ENCODE results near the gene ITGAL.

DNA sequence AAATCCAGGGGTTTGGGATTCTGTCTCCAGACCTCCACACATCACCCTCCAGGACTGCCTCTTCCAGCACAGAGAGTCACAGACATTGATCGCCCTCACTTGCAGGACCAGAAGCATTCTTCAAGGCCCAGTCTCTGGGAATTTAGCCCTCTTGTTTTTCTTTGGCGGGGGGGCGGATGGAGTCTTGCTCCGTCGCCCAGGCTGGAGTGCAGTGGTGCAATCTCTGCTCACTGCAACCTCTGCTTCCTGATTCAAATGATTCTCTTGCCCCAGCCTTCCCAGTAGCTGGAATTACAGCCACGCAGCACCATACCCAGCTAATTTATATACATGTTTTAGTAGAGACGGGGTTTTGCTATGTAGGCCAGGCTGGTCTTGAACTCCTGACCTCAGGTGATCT lies 8.5 kb upstream of the ITGAL start:
- no peak for TF ChIP-seq CTCF (IDR thresholded peaks at IDR 0.05; ENCODE audit: low read depth, low read length, missing input control)
- TF ChIP-seq GABPA (IDR thresholded peaks at IDR 0.05 in 1 of 2, conservative IDR thresholded peaks at IDR 0.05 in 1 of 2): no peak
